Measurements from ENCODE around the gene CNTNAP1. TPM values are rescaled to one million over a fixed set of nuclear protein-coding genes. Genes with fewer than 3 reads are reported as not detected.
A peak's percentile ranks its signal among the peaks of the same experiment; 100 is the strongest.

The CNTNAP1 gene
- total RNA-seq, 1 experiment from 2014 or later, result 0.23 TPM

DNA sequence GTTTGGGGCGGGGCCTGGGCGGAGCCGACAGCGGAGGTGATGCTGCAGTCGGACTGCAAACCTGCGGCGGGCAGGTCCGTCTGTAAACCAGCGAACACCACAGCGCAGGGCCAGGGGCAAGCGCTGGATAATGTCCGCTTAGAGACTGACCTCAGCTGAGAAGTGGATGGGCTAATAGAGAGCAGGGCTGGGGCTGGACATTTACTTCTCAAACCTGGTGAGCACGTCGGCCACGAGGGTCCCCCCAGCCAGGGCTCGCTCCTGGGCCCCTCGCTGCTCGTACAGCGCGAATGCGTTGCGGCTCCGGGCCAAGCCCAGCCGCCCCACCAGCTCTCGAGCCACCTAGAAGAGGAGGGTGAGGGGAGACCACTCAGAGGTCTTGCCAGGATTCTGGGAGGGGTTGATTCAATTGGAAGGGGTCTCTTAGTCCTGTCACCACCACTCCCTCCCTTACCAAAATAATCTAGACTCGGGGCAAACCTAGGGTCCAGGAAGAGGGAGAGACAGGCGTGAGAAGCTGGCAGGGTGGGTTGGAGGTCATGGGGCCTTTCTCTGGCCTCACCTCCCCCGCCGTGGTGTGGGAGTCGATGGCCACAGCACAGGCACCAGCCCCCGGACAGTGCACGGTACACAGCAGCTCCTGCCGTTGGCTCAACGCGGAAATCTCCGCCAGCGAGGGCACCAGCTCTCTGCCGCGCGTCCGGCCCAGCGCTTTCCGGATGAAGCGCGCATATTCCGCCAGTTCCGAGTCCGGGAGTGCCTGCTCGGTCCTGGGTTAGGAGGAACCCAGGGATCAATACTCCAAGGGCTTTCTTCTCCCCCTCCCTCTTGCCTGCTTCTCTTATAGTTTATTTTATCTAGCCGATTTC is 11.3 kb upstream of the CNTNAP1 start:
- DNase-seq (ENCODE audit: low spot score), result no peak

- no peak for DNase-seq (ENCODE audit: low spot score)
Observed at GRCh38 chr17:42672038-42672437, 10.3 kb upstream of the CNTNAP1 start.

DNA sequence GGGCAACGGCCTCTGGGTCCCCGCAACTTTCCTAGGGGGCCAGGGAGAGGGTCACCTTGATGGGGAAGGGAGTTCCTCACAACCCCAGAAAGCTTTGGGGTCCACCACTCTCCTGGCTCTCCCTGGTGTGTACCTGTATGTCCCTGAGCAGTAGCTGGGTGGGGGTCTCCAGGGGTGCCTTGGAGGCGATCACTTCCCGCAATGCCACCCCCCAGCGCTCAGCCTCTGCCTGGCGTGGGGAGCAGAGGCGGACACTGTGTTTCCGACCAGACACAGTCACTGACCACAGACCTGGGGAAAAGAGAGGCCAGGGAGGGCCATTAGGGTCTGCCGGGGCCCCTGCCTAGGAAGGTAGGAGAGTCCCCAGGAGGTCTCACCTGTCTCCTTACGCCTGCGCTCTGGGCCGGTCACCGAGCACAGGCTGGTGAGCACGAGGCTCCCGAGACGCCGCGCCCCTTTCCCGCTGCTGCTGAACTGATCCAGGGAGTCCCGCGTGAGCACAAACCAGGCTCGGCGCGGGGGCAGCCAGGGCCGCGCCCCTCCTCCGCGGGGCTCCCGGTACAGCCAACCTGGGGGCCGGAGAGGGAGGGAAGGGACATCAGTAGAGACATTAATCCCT is 9.0 kb upstream of the CNTNAP1 start:
- no peak for DNase-seq (ENCODE audit: low spot score)

GRCh38 chr17:42673885-42674754 is 8.2 kb upstream of the CNTNAP1 start:
- no peak for DNase-seq (ENCODE audit: low spot score)

GRCh38 chr17:42674755-42675347 is 7.5 kb upstream of the CNTNAP1 start:
- DNase-seq (ENCODE audit: low spot score), result peak; percentile 44

GRCh38 chr17:42675348-42675964 is 6.9 kb upstream of the CNTNAP1 start:
- no peak for DNase-seq (ENCODE audit: low spot score)

- peak; percentile 69 for DNase-seq (ENCODE audit: low spot score)
Observed at GRCh38 chr17:42675965-42676423, 6.3 kb upstream of the CNTNAP1 start.

DNA sequence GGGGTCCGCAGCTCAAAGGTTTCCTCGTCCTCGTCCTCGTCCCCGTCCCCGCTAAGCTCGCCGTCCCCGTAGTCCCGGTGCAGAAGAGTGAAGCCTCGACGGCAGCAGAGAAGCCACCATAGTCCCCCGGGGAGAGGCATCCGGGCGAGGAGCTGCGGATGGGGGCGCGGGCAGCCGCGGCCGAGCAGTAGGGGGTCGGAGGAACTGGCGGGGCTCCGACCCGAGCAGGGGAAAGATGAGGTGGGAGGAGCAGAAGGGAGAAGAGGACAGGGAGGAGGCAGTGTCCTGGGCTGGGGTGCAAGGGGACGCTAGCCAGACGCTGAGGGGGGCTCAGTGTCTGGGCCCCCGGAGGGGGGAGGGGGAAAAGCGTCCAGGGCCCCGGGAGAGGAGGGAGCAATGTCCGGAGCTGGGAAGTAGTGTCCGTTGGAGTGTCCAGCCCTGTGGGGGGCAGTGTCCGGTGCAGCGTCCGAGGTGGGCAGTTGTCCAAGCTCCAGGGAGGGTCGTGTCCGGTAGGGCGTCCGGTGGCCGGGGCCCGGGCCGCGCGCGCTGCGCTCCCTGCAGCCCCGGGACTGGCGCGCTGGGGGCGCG is 5.8 kb upstream of the CNTNAP1 start, which contains the start of gene PLEKHH3:
TSS of gene PLEKHH3 (minus strand) at position 571 of the 588 bp plus-strand sequence. CDS start at position 140, 431 bp downstream.
- no peak for DNase-seq (ENCODE audit: low spot score)

- peak; percentile 100 for DNase-seq (ENCODE audit: low spot score)
Observed at GRCh38 chr17:42677012-42677857, 5.1 kb upstream of the CNTNAP1 start.

GRCh38 chr17:42677921-42678781 is 4.2 kb upstream of the CNTNAP1 start:
- DNase-seq (ENCODE audit: low spot score), result peak; percentile 86

DNA sequence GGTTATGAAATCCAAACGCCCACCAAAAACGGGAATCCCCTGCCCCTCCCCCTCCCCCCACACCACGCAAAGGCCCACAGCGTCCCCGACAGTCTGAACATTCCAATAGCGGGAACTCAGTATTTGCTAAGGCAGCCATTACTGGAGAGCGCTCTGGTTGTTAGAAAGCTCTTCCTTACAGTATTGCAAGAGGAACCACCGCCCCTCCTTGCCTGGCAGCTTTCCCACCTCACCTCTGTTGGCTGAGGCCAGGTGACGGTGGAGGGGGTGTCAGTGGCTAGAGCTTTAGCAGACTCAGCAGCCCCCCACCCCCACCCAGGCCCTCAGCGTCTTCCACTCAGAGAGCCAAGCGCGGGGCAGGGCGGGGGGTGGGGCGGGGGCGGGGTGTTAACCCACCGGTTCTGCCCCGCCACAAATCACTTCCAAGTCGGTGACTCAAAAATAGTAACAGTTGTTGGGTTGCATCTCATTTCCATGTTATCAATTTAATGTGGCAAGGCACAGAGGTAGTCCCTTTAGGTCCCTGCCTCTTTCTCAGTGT is 3.3 kb upstream of the CNTNAP1 start:
- peak; percentile 57 for DNase-seq (ENCODE audit: low spot score)

- peak; percentile 86 for DNase-seq (ENCODE audit: low spot score)
Observed at GRCh38 chr17:42679492-42680330, 2.6 kb upstream of the CNTNAP1 start.

DNA sequence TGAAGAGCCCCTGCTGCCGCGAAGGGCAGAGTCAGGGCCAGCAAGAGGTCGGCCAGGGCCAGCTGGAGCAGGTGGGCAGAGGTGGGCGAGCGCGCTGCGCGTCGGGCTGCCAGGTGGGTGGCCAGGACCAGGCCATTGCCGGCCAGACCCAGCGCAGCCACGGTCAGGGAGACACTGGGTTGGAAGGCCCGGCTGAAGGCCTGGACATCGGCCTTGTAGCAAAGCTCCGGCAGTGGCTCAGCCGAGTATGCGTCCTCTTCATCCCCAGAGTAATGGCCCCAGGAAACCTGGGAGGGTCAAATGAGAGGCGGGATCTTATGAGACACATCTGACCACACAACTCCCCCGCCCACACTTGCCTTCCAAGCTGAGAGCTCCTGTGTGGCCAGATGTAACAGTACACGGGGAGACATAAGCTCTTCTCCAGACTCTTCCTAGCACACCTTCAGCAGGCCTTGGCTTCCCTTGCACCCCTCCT is 2.0 kb upstream of the CNTNAP1 start:
- no peak for DNase-seq (ENCODE audit: low spot score)

DNA sequence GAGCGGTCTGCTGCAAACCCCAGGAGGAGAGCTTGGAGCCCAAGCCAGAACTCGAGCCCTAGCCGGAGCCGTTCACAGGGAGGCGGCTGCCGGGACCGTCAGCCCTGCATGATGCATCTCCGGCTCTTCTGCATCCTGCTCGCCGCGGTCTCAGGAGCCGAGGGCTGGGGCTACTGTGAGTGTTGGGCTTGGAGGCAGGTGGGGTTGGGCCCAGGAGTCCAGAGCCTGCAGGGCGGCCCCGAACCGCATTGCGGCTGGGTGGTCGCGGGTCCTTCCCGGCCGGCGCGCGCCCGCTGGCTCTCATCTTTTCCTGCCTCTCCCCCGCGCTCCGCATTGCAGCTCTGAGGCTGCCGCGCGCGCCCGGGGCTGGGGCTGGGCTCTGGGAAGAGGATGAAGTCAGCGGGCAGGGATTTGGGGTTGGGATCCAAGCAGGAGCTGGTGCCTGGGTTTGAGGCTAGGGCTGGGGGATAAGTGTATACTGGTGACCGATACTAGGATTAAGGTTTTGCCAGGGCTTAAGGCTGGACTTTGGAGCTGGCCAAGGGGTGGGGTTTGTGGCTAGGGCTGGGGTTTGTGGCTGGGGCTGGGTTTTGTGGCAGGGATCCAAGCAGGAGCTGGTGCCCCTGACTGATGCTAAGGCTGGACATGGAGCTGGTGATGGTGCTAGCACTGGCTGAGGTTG is 532 bp downstream of the CNTNAP1 start:
- peak; percentile 25 for DNase-seq (ENCODE audit: low spot score)

- no peak for DNase-seq (ENCODE audit: low spot score)
Observed at GRCh38 chr17:42683407-42684034, 1.2 kb downstream of the CNTNAP1 start.

- no peak for DNase-seq (ENCODE audit: low spot score)
Observed at GRCh38 chr17:42684929-42685556, 2.7 kb downstream of the CNTNAP1 start.

Measured in HT-29 (cell line).